ENCODE data around the gene PPP1R9B. TPM values are rescaled to one million over a fixed set of nuclear protein-coding genes. Genes with fewer than 3 reads are reported as not detected.

Gene PPP1R9B
- polyA plus RNA-seq, 1 donor (not counting 4 experiments of a cell fraction or from before 2014, with no cell fraction given), result 16.1 TPM

- Histone ChIP-seq H3K9me1 (ENCODE audit: control insufficient read depth, extremely low read depth, insufficient read depth, low read length) (no peaks in the 10 kb centered on the region), H3K79me2 (ENCODE audit: control insufficient read depth, insufficient read depth, low read length) (no peaks in the 10 kb centered on the region), H3K9me3 (ENCODE audit: control insufficient read depth, low read depth, low read length) (no peaks in the 10 kb centered on the region), H2AFZ (ENCODE audit: control insufficient read depth, low read length) (no peak overlapping the region), H3K27me3 (ENCODE audit: control insufficient read depth, extremely low read depth, insufficient read depth, low read length) (peaks cover 3% of the 10 kb centered on the region), H3K36me3 (ENCODE audit: control insufficient read depth in 2 of 2, extremely low read depth in 1 of 2, insufficient read depth in 2 of 2, low read length in 2 of 2) (no peaks in the 10 kb centered on the region), H3K4me1 (ENCODE audit: control insufficient read depth, extremely low read depth, insufficient read depth, low read length) (no peaks in the 10 kb centered on the region), H3K4me3 (ENCODE audit: control insufficient read depth in 2 of 3, extremely low read depth in 1 of 3, insufficient read depth in 2 of 3, low read depth in 1 of 3, low read length in 3 of 3) (no peak overlapping the region), H3K27ac (ENCODE audit: control insufficient read depth, insufficient read depth, low read length) (no peak overlapping the region), H3K9ac (ENCODE audit: control insufficient read depth, extremely low read depth, insufficient read depth, low read length) (no peak overlapping the region), H3K4me2 (ENCODE audit: control insufficient read depth, extremely low read depth, insufficient read depth, low read depth, low read length) (no peak overlapping the region), H4K20me1 (ENCODE audit: control insufficient read depth, extremely low read depth, insufficient read depth, low read length) (no peaks in the 10 kb centered on the region)
- dilution Hi-C loops (cut with MboI; ENCODE audit: extremely low pct_ligation_motif_present, low sequenced_read_pairs), result no loop called here
- FAIRE-seq, result no peak
- no peak for DNase-seq (ENCODE audit: low read depth, low spot score)
- no peak for TF ChIP-seq CTCF (optimal IDR thresholded peaks at IDR 0.05 in 1 of 3, IDR thresholded peaks at IDR 0.05 in 1 of 3, conservative IDR thresholded peaks at IDR 0.05 in 1 of 3; ENCODE audit: extremely low read depth in 1 of 3, insufficient read depth in 2 of 3, low read length in 3 of 3)
- TF ChIP-seq EZH2 (IDR thresholded peaks at IDR 0.05; ENCODE audit: low read length), result no peak
Observed at GRCh38 chr17:50168319-50168718, 17.8 kb upstream of the PPP1R9B start.

- no peak for FAIRE-seq
- dilution Hi-C loops (cut with MboI; ENCODE audit: extremely low pct_ligation_motif_present, low sequenced_read_pairs), result no loop called here
- Histone ChIP-seq H3K9me1 (ENCODE audit: control insufficient read depth, extremely low read depth, insufficient read depth, low read length) (no peaks in the 10 kb centered on the region), H4K20me1 (ENCODE audit: control insufficient read depth, extremely low read depth, insufficient read depth, low read length) (no peaks in the 10 kb centered on the region), H2AFZ (ENCODE audit: control insufficient read depth, low read length) (no peak overlapping the region), H3K79me2 (ENCODE audit: control insufficient read depth, insufficient read depth, low read length) (no peaks in the 10 kb centered on the region), H3K9me3 (ENCODE audit: control insufficient read depth, low read depth, low read length) (no peaks in the 10 kb centered on the region), H3K4me2 (ENCODE audit: control insufficient read depth, extremely low read depth, insufficient read depth, low read depth, low read length) (no peak overlapping the region), H3K36me3 (ENCODE audit: control insufficient read depth in 2 of 2, extremely low read depth in 1 of 2, insufficient read depth in 2 of 2, low read length in 2 of 2) (no peaks in the 10 kb centered on the region), H3K9ac (ENCODE audit: control insufficient read depth, extremely low read depth, insufficient read depth, low read length) (no peak overlapping the region), H3K27me3 (ENCODE audit: control insufficient read depth, extremely low read depth, insufficient read depth, low read length) (peaks cover 3% of the 10 kb centered on the region), H3K4me3 (ENCODE audit: control insufficient read depth in 2 of 3, extremely low read depth in 1 of 3, insufficient read depth in 2 of 3, low read depth in 1 of 3, low read length in 3 of 3) (no peak overlapping the region), H3K27ac (ENCODE audit: control insufficient read depth, insufficient read depth, low read length) (no peak overlapping the region), H3K4me1 (ENCODE audit: control insufficient read depth, extremely low read depth, insufficient read depth, low read length) (no peaks in the 10 kb centered on the region)
- no peak for DNase-seq (ENCODE audit: low read depth, low spot score)
- no peak for TF ChIP-seq CTCF (optimal IDR thresholded peaks at IDR 0.05 in 1 of 3, IDR thresholded peaks at IDR 0.05 in 1 of 3, conservative IDR thresholded peaks at IDR 0.05 in 1 of 3; ENCODE audit: extremely low read depth in 1 of 3, insufficient read depth in 2 of 3, low read length in 3 of 3)
- TF ChIP-seq EZH2 (IDR thresholded peaks at IDR 0.05; ENCODE audit: low read length), result no peak
Observed at GRCh38 chr17:50167371-50167770, 16.9 kb upstream of the PPP1R9B start.
